Panc1 (cell line): Measurements from ENCODE around the gene MITF. TPM values are rescaled to one million over a fixed set of nuclear protein-coding genes. Genes with fewer than 3 reads are reported as not detected.

ENCODE experiments used
- ATAC-seq: fragments of 200-7000 bp; cut with Tn5 transposase; 2 replicates; pipeline ENCODE4 v1.9.1; 2020; ENCODE audit warnings: mild to moderate bottlenecking, moderate library complexity
- BruUV-seq: library from RNA; stranded (reverse); fragments of 400-500 nt; replicated peaks from 2 replicates; lab custom pipeline; 2021; lab: Mats Ljungman, UMichigan
- CTCF ChIA-PET: fragments of 300-600 bp; sonication (Branson Sonifier 250); formaldehyde crosslinking; loops from one replicate; lab custom pipeline; 2022; ENCODE audit warnings: antibody characterized with exemption; lab: Charles Lee
- POLR2A ChIA-PET: fragments of 300-600 bp; sonication (Branson Sonifier 250); formaldehyde crosslinking; loops from one replicate; lab custom pipeline; 2022; ENCODE audit warnings: antibody characterized with exemption; lab: Charles Lee
- DNase-seq: peaks from one replicate; pipeline ENCODE4 v3.0.0-alpha.2; 2010; ENCODE audit warnings: low read depth, low spot score
- H3K27ac ChIP-seq: 2 replicates; pipeline ENCODE4 v1.5.1; 2011; ENCODE audit warnings: mild to moderate bottlenecking, low read length, inconsistent platforms
- H3K27me3 ChIP-seq: fragments of 200-500 bp; sonication (Bioruptor generic); 2 replicates; pipeline ENCODE4 v1.6.0; 2014; ENCODE audit warnings: low read length, inconsistent platforms; ENCODE audit not compliant: control insufficient read depth, insufficient read depth
- H3K36me3 ChIP-seq: fragments of 200-500 bp; sonication (Bioruptor generic); 2 replicates; pipeline ENCODE4 v1.5.1; 2014; ENCODE audit warnings: inconsistent platforms, mild to moderate bottlenecking, low read length, moderate library complexity; ENCODE audit not compliant: control insufficient read depth, insufficient read depth
- H3K4me1 ChIP-seq: 2 replicates; pipeline ENCODE4 v1.5.1; 2011; ENCODE audit warnings: inconsistent platforms, mild to moderate bottlenecking, low read length, moderate library complexity; ENCODE audit not compliant: control insufficient read depth, insufficient read depth
- H3K4me3 ChIP-seq, 2 experiments: 2 replicates each; pipeline ENCODE4 v1.5.1; 2011 to 2012; ENCODE audit warnings: low read depth in 2 of 2, low read length in 2 of 2, mild to moderate bottlenecking in 2 of 2, inconsistent platforms in 1 of 2, moderate library complexity in 1 of 2
- H3K9me3 ChIP-seq: fragments of 200-500 bp; sonication (Bioruptor generic); 2 replicates; pipeline ENCODE4 v1.5.1; 2014; ENCODE audit warnings: low read depth, mild to moderate bottlenecking, inconsistent platforms, low read length, moderate library complexity; ENCODE audit not compliant: control insufficient read depth, insufficient read depth
- POLR2AphosphoS5 ChIP-seq: IDR thresholded peaks from 2 replicates; pipeline ENCODE4 v1.6.1; 2012; ENCODE audit warnings: mild to moderate bottlenecking, low read depth, low read length, moderate library complexity
- SIN3A ChIP-seq: IDR thresholded peaks from 2 replicates; pipeline ENCODE4 v1.6.1; 2012; ENCODE audit warnings: low read depth, mild to moderate bottlenecking, low read length, moderate library complexity, borderline replicate concordance; ENCODE audit not compliant: insufficient read depth
- TCF7L2 ChIP-seq: IDR thresholded peaks from 2 replicates; pipeline ENCODE4 v1.6.1; 2011; ENCODE audit warnings: mild to moderate bottlenecking, low read depth, low read length, inconsistent platforms
- in situ Hi-C: cut with HindIII; loops from 2 replicates; pipeline ENCODE4 v1.10.0; 2016; ENCODE audit warnings: low sequenced_read_pairs, low pct_unique_long_range_greater_than_20kb
- intact Hi-C: fragments of 100-400 bp; cut with micrococcal nuclease; formaldehyde crosslinking; loops from one replicate; pipeline ENCODE4 v1.10.0; 2022; ENCODE audit not compliant: unreplicated experiment
- total RNA-seq: library from RNA; stranded (reverse); gene quantifications from one replicate; pipeline ENCODE4 v1.2.1, GENCODE V29; 2021; ENCODE audit not compliant: unreplicated experiment
- TF ChIP-seq, protein P1 (sequence below): fragments of 450-650 bp; IDR thresholded peaks from 2 replicates; pipeline ENCODE4 v1.5.1; 2017; ENCODE audit warnings: mild to moderate bottlenecking
- TF ChIP-seq, protein P2 (sequence below), 2 experiments: IDR thresholded peaks; 2 replicates each; pipeline ENCODE4 v1.6.1; 2011 to 2012; ENCODE audit warnings: low read depth in 2 of 2, control low read depth in 1 of 2, low read length in 1 of 2, mild to moderate bottlenecking in 1 of 2, moderate library complexity in 1 of 2; ENCODE audit not compliant: insufficient read depth in 1 of 2

The MITF gene
- total RNA-seq, 1 experiment from 2014 or later, result 10.8 TPM

DNA sequence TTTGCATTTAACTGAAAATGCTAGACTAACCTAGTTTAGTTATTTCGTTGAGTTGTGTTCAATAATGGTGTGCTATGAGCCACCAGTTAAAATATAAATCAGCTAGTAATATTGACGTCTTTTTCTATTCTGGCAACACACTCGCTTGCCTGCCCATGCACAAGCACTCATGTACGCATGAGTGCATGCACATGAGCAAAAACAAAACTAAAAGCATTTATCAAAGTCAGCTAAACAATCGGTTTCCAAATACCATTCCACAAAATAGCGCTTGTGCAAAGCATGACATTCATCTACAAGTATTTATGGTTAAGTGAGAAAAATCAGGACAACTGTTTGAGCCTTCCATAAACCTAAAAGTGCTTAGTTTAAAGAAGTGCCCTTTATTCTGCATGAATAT lies 247.2 kb downstream of the MITF start:
- Histone ChIP-seq H3K27me3 (no peaks in the 10 kb centered on the region), H3K36me3 (no peaks in the 10 kb centered on the region), H3K9me3 (no peaks in the 10 kb centered on the region), H3K4me1 (no peaks in the 10 kb centered on the region), H3K4me3 (no peak overlapping the region), H3K27ac (no peak overlapping the region)
- TF ChIP-seq SIN3A (no peak), TCF7L2 (no peak), POLR2AphosphoS5 (no peak)
- TF ChIP-seq, protein P1, sequence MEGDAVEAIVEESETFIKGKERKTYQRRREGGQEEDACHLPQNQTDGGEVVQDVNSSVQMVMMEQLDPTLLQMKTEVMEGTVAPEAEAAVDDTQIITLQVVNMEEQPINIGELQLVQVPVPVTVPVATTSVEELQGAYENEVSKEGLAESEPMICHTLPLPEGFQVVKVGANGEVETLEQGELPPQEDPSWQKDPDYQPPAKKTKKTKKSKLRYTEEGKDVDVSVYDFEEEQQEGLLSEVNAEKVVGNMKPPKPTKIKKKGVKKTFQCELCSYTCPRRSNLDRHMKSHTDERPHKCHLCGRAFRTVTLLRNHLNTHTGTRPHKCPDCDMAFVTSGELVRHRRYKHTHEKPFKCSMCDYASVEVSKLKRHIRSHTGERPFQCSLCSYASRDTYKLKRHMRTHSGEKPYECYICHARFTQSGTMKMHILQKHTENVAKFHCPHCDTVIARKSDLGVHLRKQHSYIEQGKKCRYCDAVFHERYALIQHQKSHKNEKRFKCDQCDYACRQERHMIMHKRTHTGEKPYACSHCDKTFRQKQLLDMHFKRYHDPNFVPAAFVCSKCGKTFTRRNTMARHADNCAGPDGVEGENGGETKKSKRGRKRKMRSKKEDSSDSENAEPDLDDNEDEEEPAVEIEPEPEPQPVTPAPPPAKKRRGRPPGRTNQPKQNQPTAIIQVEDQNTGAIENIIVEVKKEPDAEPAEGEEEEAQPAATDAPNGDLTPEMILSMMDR, result no peak
- TF ChIP-seq, protein P2, sequence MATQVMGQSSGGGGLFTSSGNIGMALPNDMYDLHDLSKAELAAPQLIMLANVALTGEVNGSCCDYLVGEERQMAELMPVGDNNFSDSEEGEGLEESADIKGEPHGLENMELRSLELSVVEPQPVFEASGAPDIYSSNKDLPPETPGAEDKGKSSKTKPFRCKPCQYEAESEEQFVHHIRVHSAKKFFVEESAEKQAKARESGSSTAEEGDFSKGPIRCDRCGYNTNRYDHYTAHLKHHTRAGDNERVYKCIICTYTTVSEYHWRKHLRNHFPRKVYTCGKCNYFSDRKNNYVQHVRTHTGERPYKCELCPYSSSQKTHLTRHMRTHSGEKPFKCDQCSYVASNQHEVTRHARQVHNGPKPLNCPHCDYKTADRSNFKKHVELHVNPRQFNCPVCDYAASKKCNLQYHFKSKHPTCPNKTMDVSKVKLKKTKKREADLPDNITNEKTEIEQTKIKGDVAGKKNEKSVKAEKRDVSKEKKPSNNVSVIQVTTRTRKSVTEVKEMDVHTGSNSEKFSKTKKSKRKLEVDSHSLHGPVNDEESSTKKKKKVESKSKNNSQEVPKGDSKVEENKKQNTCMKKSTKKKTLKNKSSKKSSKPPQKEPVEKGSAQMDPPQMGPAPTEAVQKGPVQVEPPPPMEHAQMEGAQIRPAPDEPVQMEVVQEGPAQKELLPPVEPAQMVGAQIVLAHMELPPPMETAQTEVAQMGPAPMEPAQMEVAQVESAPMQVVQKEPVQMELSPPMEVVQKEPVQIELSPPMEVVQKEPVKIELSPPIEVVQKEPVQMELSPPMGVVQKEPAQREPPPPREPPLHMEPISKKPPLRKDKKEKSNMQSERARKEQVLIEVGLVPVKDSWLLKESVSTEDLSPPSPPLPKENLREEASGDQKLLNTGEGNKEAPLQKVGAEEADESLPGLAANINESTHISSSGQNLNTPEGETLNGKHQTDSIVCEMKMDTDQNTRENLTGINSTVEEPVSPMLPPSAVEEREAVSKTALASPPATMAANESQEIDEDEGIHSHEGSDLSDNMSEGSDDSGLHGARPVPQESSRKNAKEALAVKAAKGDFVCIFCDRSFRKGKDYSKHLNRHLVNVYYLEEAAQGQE (IDR thresholded peaks at IDR 0.05; ENCODE audit: insufficient read depth in 1 of 2, low read depth in 2 of 2, low read length in 1 of 2), result no peak
- POLR2A ChIA-PET, result interaction anchor here (0.5 kb wide), 1 partner anchor 25 kb away, joined by 3 read pairs; no protein-coding TSS in a partner anchor
- ATAC-seq, result no peak
- DNase-seq, result no peak
- intact Hi-C loops, result no loop called here
- in situ Hi-C loops, result no loop called here
- BruUV-seq, result no TSS peak
- CTCF ChIA-PET, result no interaction called here

DNA sequence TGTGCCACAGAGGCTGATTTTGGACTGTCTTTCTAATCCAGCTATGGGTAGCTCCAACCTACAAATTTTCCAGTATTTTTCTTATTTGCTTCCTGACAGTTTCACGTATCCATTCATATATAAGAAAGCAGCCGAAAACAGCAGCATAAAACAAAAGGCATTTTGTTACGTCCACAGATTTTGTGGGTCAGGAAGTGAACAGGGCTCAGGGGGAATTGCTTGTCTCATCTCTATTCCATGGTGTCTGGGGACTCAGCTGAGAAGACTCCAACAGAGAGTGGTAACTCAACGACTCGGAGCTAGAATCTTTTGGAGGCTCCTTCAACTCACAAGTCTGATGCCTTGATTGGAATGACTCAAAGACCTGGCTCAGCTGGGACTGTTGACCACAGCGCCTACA lies 248.6 kb downstream of the MITF start:
- Histone ChIP-seq H3K27me3 (no peaks in the 10 kb centered on the region), H3K36me3 (no peaks in the 10 kb centered on the region), H3K4me3 (no peak overlapping the region), H3K9me3 (no peaks in the 10 kb centered on the region), H3K4me1 (no peaks in the 10 kb centered on the region), H3K27ac (no peak overlapping the region)
- no TSS peak for BruUV-seq
- CTCF ChIA-PET, result no interaction called here
- POLR2A ChIA-PET, result no interaction called here
- in situ Hi-C loops, result no loop called here
- intact Hi-C loops, result no loop called here
- ATAC-seq, result no peak
- TF ChIP-seq POLR2AphosphoS5 (no peak), TCF7L2 (no peak), SIN3A (no peak)
- TF ChIP-seq, protein P1, result no peak
- TF ChIP-seq, protein P2 (IDR thresholded peaks at IDR 0.05; ENCODE audit: insufficient read depth in 1 of 2, low read depth in 2 of 2, low read length in 1 of 2), result no peak
- no peak for DNase-seq
